OCI-LY7 (cell line): ENCODE measurements around the gene ATP6V0C.

ENCODE experiments used
- CTCF ChIP-seq: fragments of 200-600 bp; sonication (generic); conservative IDR thresholded peaks from 2 replicates; pipeline ENCODE4 v1.5.1; 2014; ENCODE audit warnings: mild to moderate bottlenecking, antibody characterized with exemption, low read length, moderate library complexity, mixed read lengths
- EZH2phosphoT487 ChIP-seq: fragments of 200-600 bp; sonication (generic); IDR thresholded peaks from 2 replicates; pipeline ENCODE4 v1.6.1; 2018; ENCODE audit warnings: low read depth, borderline replicate concordance, mild to moderate bottlenecking, mixed run types, antibody characterized with exemption, low read length, moderate library complexity, mixed read lengths

- TF ChIP-seq CTCF = no peak
- no peak for TF ChIP-seq EZH2phosphoT487
Observed at GRCh38 chr16:2497695-2498484, 15.9 kb upstream of the ATP6V0C start.
